ENCODE results near the gene LDLRAP1. TPM values are rescaled to one million over a fixed set of nuclear protein-coding genes. Genes with fewer than 3 reads are reported as not detected.

LDLRAP1 gene
- total RNA-seq, 1 experiment from 2014 or later: 29.2 TPM

- TF ChIP-seq CTCF (conservative IDR thresholded peaks at IDR 0.05): peak; percentile 69
- no peak for TF ChIP-seq EZH2 (IDR thresholded peaks at IDR 0.05; ENCODE audit: low read depth)
- H3K9me2 ChIP-seq (ENCODE audit: insufficient read depth): no peaks in the 10 kb centered on the region
- H3K27me3 ChIP-seq (ENCODE audit: insufficient read depth, low read depth): no peaks in the 10 kb centered on the region
- CTCF ChIA-PET: interaction anchor here (0.6 to 0.8 kb wide), 3 partner anchors 35 to 234 kb away, joined by 3 to 6 read pairs (median 4); no protein-coding TSS in a partner anchor
- no peaks in the 10 kb centered on the region for H3K36me3 ChIP-seq (ENCODE audit: low read depth)
- no peak overlapping the region for H2AFZ ChIP-seq
- peak overlapping the region; percentile 71 for H3K4me2 ChIP-seq
- no TSS peak for BruUV-seq (replicated peaks)
- H3F3A ChIP-seq (ENCODE audit: insufficient read depth, low read depth): peaks cover 40% of the 10 kb centered on the region
- peak in 1 of 2 experiments; percentile 60 for DNase-seq
- H3K79me2 ChIP-seq (ENCODE audit: low read depth): no peaks in the 10 kb centered on the region
- H3K4me1 ChIP-seq (replicated peaks; ENCODE audit: insufficient read depth): peaks cover 55% of the 10 kb centered on the region
- no peak overlapping the region for H3K4me3 ChIP-seq
- H3K9me3 ChIP-seq (ENCODE audit: insufficient read depth, low read depth): no peaks in the 10 kb centered on the region
- peak overlapping the region; percentile 55 for H3K27ac ChIP-seq
- POLR2A ChIA-PET (ENCODE audit: unreplicated experiment): interaction anchor here (0.6 kb wide), 2 partner anchors 36 to 169 kb away, joined by 3 to 8 read pairs; no protein-coding TSS in a partner anchor
- no peaks in the 10 kb centered on the region for H4K20me1 ChIP-seq (ENCODE audit: insufficient read depth)
- intact Hi-C loops (cut with micrococcal nuclease; ENCODE audit: unreplicated experiment): loop anchor here (5.0 kb wide), 1 partner anchor 34 kb away; no protein-coding TSS in a partner anchor
These were observed 29.5 kb downstream of the LDLRAP1 start for GRCh38 chr1:25572708-25573590.

- DNase-seq: peak; percentile 82 to 84
These were observed 30.2 kb downstream of the LDLRAP1 start for GRCh38 chr1:25573591-25573930.

More at GRCh38 chr1:25573591-25573930, 30.2 kb downstream of the LDLRAP1 start:
- H4K20me1 ChIP-seq (ENCODE audit: insufficient read depth): no peaks in the 10 kb centered on the region
- ChIA-PET POLR2A (ENCODE audit: unreplicated experiment) (interaction anchor here (0.6 to 0.7 kb wide), 4 partner anchors 35 to 553 kb away, joined by 3 to 8 read pairs (median 4); no protein-coding TSS in a partner anchor), CTCF (interaction anchor here (0.5 to 0.8 kb wide), 3 partner anchors 36 to 527 kb away, joined by 3 to 4 read pairs (median 3); no protein-coding TSS in a partner anchor)
- peaks cover 36% of the 10 kb centered on the region for H3F3A ChIP-seq (ENCODE audit: insufficient read depth, low read depth)
- intact Hi-C loops (cut with micrococcal nuclease; ENCODE audit: unreplicated experiment): loop anchor here (5.0 kb wide), 1 partner anchor 34 kb away; no protein-coding TSS in a partner anchor
- H3K4me2 ChIP-seq: peak overlapping the region; percentile 71
- H3K4me1 ChIP-seq (replicated peaks; ENCODE audit: insufficient read depth): peaks cover 51% of the 10 kb centered on the region
- H2AFZ ChIP-seq: 0 out of 2 replicates have a peak overlapping the region, but pooled peaks have one; percentile 45
- no peak for TF ChIP-seq EZH2 (IDR thresholded peaks at IDR 0.05; ENCODE audit: low read depth)
- TF ChIP-seq CTCF (conservative IDR thresholded peaks at IDR 0.05): no peak
- H3K9me3 ChIP-seq (ENCODE audit: insufficient read depth, low read depth): no peaks in the 10 kb centered on the region
- H3K4me3 ChIP-seq: no peak overlapping the region; the same call in 1 of the 2 replicates
- H3K36me3 ChIP-seq (ENCODE audit: low read depth): no peaks in the 10 kb centered on the region
- no peaks in the 10 kb centered on the region for H3K9me2 ChIP-seq (ENCODE audit: insufficient read depth)
- no TSS peak for BruUV-seq (replicated peaks)
- peak overlapping the region; percentile 55 for H3K27ac ChIP-seq
- no peaks in the 10 kb centered on the region for H3K79me2 ChIP-seq (ENCODE audit: low read depth)
- no peaks in the 10 kb centered on the region for H3K27me3 ChIP-seq (ENCODE audit: insufficient read depth, low read depth)

Measured in PC-9 (cell line).